DND-41 (cell line): ENCODE results near the gene CKS1B.

Source experiments
- ATAC-seq: fragments of 200-7000 bp; cut with Tn5 transposase; 3 replicates; pipeline ENCODE4 v1.9.1; 2021; ENCODE audit warnings: low read depth; ENCODE audit not compliant: insufficient read depth
- DNase-seq: peaks from one replicate; pipeline ENCODE4 v3.0.0-alpha.2; 2020
- H2AFZ ChIP-seq: 2 replicates; pipeline ENCODE4 v1.6.0; 2012; ENCODE audit warnings: low read depth, low read length
- H3K27ac ChIP-seq: 2 replicates; pipeline ENCODE4 v1.5.1; 2012; ENCODE audit warnings: low read length, inconsistent platforms
- H3K27me3 ChIP-seq: fragments of 200-600 bp; sonication (generic); 2 replicates; pipeline ENCODE4 v1.6.0; 2012; ENCODE audit warnings: low read length, mild to moderate bottlenecking, inconsistent platforms; ENCODE audit not compliant: insufficient read depth, poor library complexity
- H3K36me3 ChIP-seq: 2 replicates; pipeline ENCODE4 v1.5.1; 2012; ENCODE audit warnings: low read length, inconsistent platforms; ENCODE audit not compliant: insufficient read depth
- H3K4me1 ChIP-seq: 2 replicates; pipeline ENCODE4 v1.5.1; 2012; ENCODE audit warnings: mild to moderate bottlenecking, low read length; ENCODE audit not compliant: insufficient read depth
- H3K4me2 ChIP-seq: 2 replicates; pipeline ENCODE4 v1.6.0; 2012; ENCODE audit warnings: mild to moderate bottlenecking, moderate library complexity, low read length, inconsistent platforms; ENCODE audit not compliant: insufficient read depth
- H3K4me3 ChIP-seq, 2 experiments: fragments of 200-600 bp in 1 of 2; shearing (Covaris generic) in 1 of 2; 2 replicates each; pipeline ENCODE4 v1.5.1; 2012 to 2016; ENCODE audit warnings: inconsistent platforms in 2 of 2, low read length in 2 of 2, mild to moderate bottlenecking in 2 of 2, low read depth in 1 of 2, moderate library complexity in 1 of 2
- H3K79me2 ChIP-seq: 2 replicates; pipeline ENCODE4 v1.6.0; 2012; ENCODE audit warnings: low read length, inconsistent platforms; ENCODE audit not compliant: insufficient read depth
- H3K9ac ChIP-seq: 2 replicates; pipeline ENCODE4 v1.6.0; 2012; ENCODE audit warnings: low read depth, mild to moderate bottlenecking, inconsistent platforms, low read length, moderate library complexity
- H3K9me3 ChIP-seq: 2 replicates; pipeline ENCODE4 v1.5.1; 2012; ENCODE audit warnings: low read length, moderate library complexity, mild to moderate bottlenecking, inconsistent platforms; ENCODE audit not compliant: insufficient read depth, severe bottlenecking
- H4K20me1 ChIP-seq: 2 replicates; pipeline ENCODE4 v1.6.0; 2012; ENCODE audit warnings: low read length; ENCODE audit not compliant: insufficient read depth
- CTCF ChIP-seq: IDR thresholded peaks from 2 replicates; pipeline ENCODE4 v1.5.1; 2012; ENCODE audit warnings: borderline replicate concordance, low read length, moderate library complexity, mild to moderate bottlenecking; ENCODE audit not compliant: poor library complexity, severe bottlenecking; ENCODE audit errors: extremely low read depth
- EZH2 ChIP-seq: IDR thresholded peaks from 3 replicates; pipeline ENCODE4 v1.6.1; 2012; ENCODE audit warnings: borderline replicate concordance, low read depth, mild to moderate bottlenecking, moderate library complexity, low read length, inconsistent platforms; ENCODE audit not compliant: severe bottlenecking

CKS1B gene

GRCh38 chr1:155011437-155012025 is 37.0 kb downstream of the CKS1B start:
- no peaks in the 10 kb centered on the region for H3K36me3 ChIP-seq
- H3K4me3 ChIP-seq, result no peak overlapping the region
- H4K20me1 ChIP-seq, result peaks cover 62% of the 10 kb centered on the region
- H2AFZ ChIP-seq, result no peak overlapping the region
- H3K27ac ChIP-seq, result no peak overlapping the region
- H3K79me2 ChIP-seq, result no peaks in the 10 kb centered on the region
- no peak overlapping the region for H3K9ac ChIP-seq
- DNase-seq (no peak), ATAC-seq (no peak)
- TF ChIP-seq EZH2, result no peak
- no peak for TF ChIP-seq CTCF
- no peaks in the 10 kb centered on the region for H3K9me3 ChIP-seq
- peaks cover 10% of the 10 kb centered on the region for H3K27me3 ChIP-seq
- H3K4me1 ChIP-seq, result peaks cover 7% of the 10 kb centered on the region; the same call in 1 of the 2 replicates
- no peak overlapping the region for H3K4me2 ChIP-seq

GRCh38 chr1:155012026-155012546 is 37.6 kb downstream of the CKS1B start:
- no peak overlapping the region for H3K27ac ChIP-seq
- H3K4me1 ChIP-seq, result peaks cover 10% of the 10 kb centered on the region; the same call in 1 of the 2 replicates
- H3K9ac ChIP-seq, result no peak overlapping the region
- peaks cover 15% of the 10 kb centered on the region for H3K27me3 ChIP-seq
- TF ChIP-seq CTCF (no peak), EZH2 (no peak)
- H3K4me3 ChIP-seq, result no peak overlapping the region
- H3K79me2 ChIP-seq, result no peaks in the 10 kb centered on the region
- no peak overlapping the region for H2AFZ ChIP-seq
- no peaks in the 10 kb centered on the region for H3K36me3 ChIP-seq
- no peak overlapping the region for H3K4me2 ChIP-seq
- peaks cover 64% of the 10 kb centered on the region for H4K20me1 ChIP-seq
- ATAC-seq, result no peak
- DNase-seq, result no peak
- no peaks in the 10 kb centered on the region for H3K9me3 ChIP-seq

GRCh38 chr1:155012776-155013602 is 38.5 kb downstream of the CKS1B start:
- Histone ChIP-seq H3K27ac (no peak overlapping the region), H3K9ac (no peak overlapping the region), H3K4me2 (no peak overlapping the region), H3K27me3 (peaks cover 15% of the 10 kb centered on the region), H3K79me2 (no peaks in the 10 kb centered on the region), H4K20me1 (peaks cover 64% of the 10 kb centered on the region), H3K4me1 (peaks cover 19% of the 10 kb centered on the region), H2AFZ (no peak overlapping the region), H3K9me3 (no peaks in the 10 kb centered on the region), H3K36me3 (no peaks in the 10 kb centered on the region), H3K4me3 (no peak overlapping the region)
- ATAC-seq, result no peak
- TF ChIP-seq EZH2 (no peak), CTCF (no peak)
- DNase-seq, result no peak
